Stimulated activated CD8-positive, alpha-beta memory T cell treated with anti-CD3 and anti-CD28 coated beads, Interleukin-2, amount 100 ng/mL, for 1 hour (primary cell): Measurements from ENCODE around the gene PSMC1.

Source experiments
- DNase-seq, 2 donors: peaks; one replicate each; pipeline ENCODE4 v3.0.0-alpha.2; 2020; ENCODE audit warnings: low read depth in 2 of 2

PSMC1 gene

GRCh38 chr14:90276646-90277367, 20.5 kb downstream of the PSMC1 start:
- no peak for DNase-seq

DNA sequence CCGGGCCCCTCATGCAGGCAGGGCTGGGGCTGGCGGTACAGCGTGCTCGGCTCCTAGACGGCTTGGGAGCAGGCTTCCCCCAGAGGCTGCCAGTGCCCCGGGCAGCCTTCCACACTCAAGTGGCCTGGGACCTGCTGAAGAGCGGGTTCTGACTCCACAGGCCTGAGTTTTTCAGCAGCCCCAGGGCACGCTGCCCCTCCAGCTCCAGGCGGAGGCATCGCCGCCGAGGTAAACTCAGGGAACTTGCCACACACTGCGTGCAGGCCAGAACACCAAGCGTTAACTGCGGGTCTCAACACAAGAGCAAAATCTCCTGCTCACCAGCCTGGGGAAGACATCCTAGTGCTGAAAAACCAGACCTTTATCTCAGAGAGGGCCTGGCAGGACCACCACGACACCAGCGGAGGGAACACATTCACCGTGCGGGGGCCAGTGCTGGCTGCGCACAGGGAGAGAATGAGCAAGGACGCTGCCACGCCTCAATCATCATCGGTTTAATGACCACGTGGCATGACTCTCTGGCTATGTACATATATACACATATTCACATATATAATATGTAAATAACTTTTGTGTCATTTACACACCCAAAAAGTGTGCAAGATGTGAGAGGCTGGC, 21.3 kb downstream of the PSMC1 start:
- DNase-seq: no peak

- no peak for DNase-seq
Observed at GRCh38 chr14:90278199-90279175, 22.1 kb downstream of the PSMC1 start.

DNA sequence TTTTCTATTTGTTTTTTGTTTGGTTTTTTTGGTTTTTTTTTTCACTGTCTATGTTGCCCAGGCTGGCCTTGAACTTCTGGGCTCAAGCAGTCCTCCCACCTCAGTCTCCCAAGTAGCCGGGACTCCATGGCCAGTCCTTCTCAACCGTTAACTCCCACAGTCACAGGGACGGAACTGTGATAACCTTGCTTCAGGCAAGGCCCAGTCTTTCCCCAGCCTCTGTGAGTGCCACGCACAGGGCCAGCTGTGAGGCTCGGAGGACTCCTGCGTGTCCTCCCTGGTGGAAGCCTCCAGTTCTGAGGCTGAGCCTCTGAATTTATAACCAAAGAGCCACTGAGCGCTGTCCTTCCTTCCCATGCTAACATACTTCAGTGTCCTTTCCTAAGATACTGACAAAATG, 23.7 kb downstream of the PSMC1 start:
- DNase-seq: no peak

GRCh38 chr14:90281261-90281660, 24.9 kb downstream of the PSMC1 start:
- DNase-seq: no peak

DNA sequence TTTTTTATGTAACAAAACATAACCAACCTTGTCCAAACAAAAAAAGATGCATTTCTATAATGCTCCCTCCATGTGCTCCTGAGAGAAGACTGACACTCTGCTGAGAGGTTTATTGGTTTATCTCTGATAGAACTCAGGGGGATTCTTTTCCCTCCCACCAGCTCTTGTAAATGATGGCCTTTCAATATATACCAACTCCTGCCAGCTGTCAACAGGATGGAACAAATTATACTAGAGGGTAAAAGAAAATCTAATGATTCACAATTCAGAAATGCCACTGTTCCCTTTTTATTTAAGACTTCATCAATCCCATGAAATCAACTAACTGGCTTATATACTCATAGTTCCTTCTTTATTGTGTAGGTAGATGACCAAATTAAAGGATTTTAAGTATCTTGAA, 25.4 kb downstream of the PSMC1 start:
- no peak for DNase-seq

DNA sequence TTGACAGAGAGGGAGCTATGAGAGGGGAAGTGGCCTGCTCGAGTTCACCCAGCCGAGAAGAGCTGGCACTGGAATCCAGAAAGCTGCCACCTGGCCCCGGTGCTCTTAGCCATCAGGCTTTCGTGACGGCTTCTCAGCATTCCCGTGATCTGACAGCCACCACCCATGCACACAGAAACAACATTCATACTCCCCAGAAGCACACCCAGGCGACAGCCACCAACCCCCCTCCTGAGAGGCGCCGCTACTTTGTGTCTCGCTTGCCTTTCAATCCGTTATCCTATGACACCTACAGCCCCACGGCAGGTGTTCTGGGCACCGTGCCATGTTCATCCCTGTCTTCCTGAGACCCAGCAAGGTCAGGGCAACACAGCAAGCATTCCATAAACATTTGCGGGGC, 31.4 kb downstream of the PSMC1 start:
- DNase-seq: no peak

- DNase-seq: no peak
Observed at GRCh38 chr14:90288651-90289355, 32.5 kb downstream of the PSMC1 start.

DNA sequence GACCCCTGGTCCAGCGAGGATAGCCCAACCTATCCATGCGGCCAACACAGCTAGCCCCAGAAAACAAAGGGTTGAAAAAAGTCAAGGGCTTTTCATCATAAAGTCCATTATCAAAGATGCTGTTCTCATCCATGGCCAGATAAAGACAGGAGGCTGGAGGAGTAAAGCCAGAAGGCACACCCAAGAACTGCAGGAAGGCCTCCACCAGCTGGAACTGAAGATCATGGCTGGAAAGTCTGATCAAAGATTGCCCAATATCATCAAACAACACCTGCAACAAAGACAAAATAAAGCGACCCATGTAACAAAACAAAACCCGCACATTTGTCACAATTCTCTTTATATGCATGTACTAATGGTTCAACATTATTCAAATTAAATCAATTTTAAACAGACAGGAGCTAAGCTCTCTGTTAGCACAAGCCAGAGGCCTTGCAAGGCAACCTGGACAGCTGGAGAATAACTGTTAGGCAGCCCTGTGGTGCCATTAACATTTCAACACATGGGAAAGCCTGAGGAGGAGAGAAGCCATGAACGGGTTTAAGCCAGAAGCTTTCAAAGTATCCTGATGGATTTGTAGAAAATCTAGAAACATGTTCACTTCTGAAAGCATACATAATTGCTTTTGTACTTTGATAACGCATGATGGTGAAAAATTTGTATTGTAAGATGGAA, 34.1 kb downstream of the PSMC1 start:
- DNase-seq: no peak

DNA sequence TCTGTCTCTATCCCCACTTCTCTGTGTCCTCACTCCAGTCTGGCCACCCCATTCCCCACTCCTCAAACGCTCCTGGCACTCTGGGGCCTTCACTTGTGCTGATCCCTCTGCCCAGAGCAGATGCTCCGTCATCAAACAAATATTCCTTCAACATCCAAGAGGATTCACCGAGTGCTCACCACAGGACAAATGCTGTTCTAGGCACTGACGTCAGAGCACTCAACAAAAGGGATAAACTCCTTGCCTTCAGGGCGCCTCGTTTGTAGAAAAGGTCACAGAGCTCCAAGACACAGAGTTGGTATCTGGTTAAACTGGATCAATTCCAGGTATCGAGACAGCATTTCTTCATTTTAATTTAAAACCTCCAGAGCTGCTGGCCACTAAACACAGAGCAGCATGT, 35.3 kb downstream of the PSMC1 start:
- DNase-seq: no peak

GRCh38 chr14:90293766-90294730, 37.7 kb downstream of the PSMC1 start:
- DNase-seq: no peak

DNA sequence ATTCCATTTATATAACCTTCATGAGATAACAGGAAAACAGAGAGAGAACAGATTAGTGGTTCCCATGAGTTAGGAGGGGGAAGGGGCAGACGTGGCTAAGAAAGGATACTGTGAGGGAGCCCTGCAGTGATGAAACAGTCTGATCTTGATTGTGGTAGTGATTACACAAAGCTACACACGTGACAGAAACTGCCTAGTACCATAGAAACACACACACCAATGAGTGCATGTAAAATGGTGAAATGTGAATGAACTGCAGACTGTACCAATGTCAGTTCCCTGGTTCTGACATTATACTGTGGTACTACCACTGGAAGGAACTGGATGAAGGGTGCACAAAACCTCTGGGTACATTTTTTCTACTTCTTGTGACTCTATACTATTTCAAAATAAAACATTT, 38.5 kb downstream of the PSMC1 start:
- DNase-seq: no peak

GRCh38 chr14:90295870-90296516, 39.6 kb downstream of the PSMC1 start:
- no peak for DNase-seq

- DNase-seq: no peak
Observed at GRCh38 chr14:90296641-90297040, 40.3 kb downstream of the PSMC1 start.

DNA sequence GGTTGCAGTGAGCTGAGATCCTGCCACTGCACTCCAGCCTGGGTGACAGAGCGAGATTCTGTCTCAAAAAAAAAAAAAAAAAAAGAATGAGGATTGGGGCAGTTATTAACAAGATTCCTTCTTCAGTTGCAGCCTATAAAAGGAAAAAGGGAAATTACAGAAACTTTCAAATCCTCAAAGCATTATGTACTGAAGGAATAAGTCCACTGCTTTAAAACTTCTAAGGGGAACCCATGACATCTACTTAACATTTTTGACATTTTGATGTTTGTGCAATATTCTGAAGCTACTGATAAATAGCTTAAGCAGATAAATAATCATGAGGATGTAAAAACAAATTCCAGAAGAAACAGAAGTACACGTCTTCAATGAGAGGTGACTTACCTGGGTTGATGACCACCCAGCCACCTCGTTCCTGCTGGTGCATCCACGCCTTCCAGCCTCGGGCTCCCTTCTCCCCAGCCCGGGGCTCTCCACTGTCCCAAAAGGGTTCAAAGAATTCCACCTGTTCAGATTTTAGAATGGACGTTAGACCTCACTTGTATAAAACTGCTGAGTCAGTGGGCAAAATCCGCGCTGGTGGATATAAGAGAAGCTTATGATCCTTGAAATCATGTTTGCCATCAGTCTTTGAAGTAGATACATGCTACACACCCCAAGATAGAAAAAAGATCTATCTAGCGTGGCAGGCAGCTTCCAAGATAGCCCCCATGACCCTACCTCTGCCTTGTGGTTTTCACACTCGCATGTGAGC, 41.7 kb downstream of the PSMC1 start:
- DNase-seq: no peak

- no peak for DNase-seq
Observed at GRCh38 chr14:90299408-90299807, 43.1 kb downstream of the PSMC1 start.

GRCh38 chr14:90300611-90301047, 44.3 kb downstream of the PSMC1 start:
- DNase-seq: no peak

GRCh38 chr14:90301122-90301521, 44.8 kb downstream of the PSMC1 start:
- no peak for DNase-seq

GRCh38 chr14:90301668-90302090, 45.3 kb downstream of the PSMC1 start:
- no peak for DNase-seq
